Measurements from ENCODE around the gene ACVR1. TPM values are rescaled to one million over a fixed set of nuclear protein-coding genes. Genes with fewer than 3 reads are reported as not detected.

ACVR1 gene
- total RNA-seq: 10 to 100 TPM; 16.0 to 27.0 TPM

GRCh38 chr2:157876066-157876785 lies at the start of gene ACVR1:
TSS of gene ACVR1 (minus strand) at chr2:157876330. CDS start at chr2:157799493, 76,837 bp downstream.
- peak within 1 kb of the TSS; percentile 71 to 93 for H3K27ac Mint-ChIP-seq
- ATAC-seq (peak; percentile 91 to 93), DNase-seq (ENCODE audit: low spot score in 2 of 2) (peak; percentile 81 to 90)
- H3K36me3 Mint-ChIP-seq: peaks cover 11 to 26% of the 10 kb centered on the region in 2 donors
- H3K9me3 Mint-ChIP-seq: no peaks in the 10 kb centered on the region

DNA sequence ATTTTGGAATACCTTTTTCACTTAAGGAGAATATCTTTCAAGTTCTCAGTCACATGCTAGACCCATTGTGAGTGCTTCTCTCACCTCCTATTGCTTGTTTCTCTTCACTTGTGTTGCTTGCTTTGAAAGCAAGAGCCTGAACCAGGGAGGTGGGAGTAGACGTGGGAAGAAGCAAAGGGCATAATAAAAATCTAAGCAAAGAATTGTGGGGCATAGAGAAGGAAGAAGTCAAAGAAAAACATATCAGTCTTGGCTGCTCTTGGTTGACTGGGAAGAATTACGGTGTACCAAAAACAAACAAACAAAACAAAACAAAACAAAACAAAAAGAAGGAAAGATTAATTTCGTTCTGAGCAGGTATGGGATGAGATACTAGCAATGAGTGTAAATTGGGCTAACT lies 48.9 kb upstream of the ACVR1 start:
- Mint-ChIP-seq H3K27ac (no peak overlapping the region), H3K36me3 (no peaks in the 10 kb centered on the region), H3K9me3 (no peaks in the 10 kb centered on the region)
- no peak for ATAC-seq
- DNase-seq (ENCODE audit: low spot score in 2 of 2): no peak

- no peaks in the 10 kb centered on the region for H3K36me3 Mint-ChIP-seq
- H3K27ac Mint-ChIP-seq: no peak overlapping the region
- DNase-seq (ENCODE audit: low spot score in 2 of 2) (no peak), ATAC-seq (no peak)
- no peaks in the 10 kb centered on the region for H3K9me3 Mint-ChIP-seq
Observed at GRCh38 chr2:157923598-157924217, 47.6 kb upstream of the ACVR1 start.

DNA sequence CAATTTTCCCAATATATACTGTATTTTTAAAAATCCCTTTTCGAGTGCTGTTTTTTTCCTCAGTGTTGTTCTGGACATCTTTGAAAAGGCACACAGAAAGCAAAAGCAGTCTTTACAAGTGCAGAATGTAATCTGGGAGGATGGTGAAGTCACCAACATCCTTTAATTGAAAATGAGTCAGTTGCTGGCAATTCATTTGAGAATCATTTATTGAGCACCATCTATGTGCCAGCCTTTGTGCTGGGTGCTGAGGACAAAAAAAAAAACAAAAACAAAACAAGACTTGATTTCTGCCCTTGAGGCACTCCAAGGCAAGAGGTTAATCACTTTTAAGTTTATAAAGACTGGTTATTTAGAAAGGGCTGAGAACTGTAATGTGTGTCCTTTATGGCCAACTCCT lies 46.7 kb upstream of the ACVR1 start:
- Mint-ChIP-seq H3K9me3 (no peaks in the 10 kb centered on the region), H3K36me3 (no peaks in the 10 kb centered on the region), H3K27ac (no peak overlapping the region)
- no peak for DNase-seq (ENCODE audit: low spot score in 2 of 2)
- peak in 1 of 2 donors; percentile 78 for ATAC-seq

GRCh38 chr2:157922336-157922735 lies 46.2 kb upstream of the ACVR1 start:
- Mint-ChIP-seq H3K36me3 (no peaks in the 10 kb centered on the region), H3K27ac (no peak overlapping the region), H3K9me3 (no peaks in the 10 kb centered on the region)
- ATAC-seq: peak in 1 of 2 donors; percentile 50
- no peak for DNase-seq (ENCODE audit: low spot score in 2 of 2)

DNA sequence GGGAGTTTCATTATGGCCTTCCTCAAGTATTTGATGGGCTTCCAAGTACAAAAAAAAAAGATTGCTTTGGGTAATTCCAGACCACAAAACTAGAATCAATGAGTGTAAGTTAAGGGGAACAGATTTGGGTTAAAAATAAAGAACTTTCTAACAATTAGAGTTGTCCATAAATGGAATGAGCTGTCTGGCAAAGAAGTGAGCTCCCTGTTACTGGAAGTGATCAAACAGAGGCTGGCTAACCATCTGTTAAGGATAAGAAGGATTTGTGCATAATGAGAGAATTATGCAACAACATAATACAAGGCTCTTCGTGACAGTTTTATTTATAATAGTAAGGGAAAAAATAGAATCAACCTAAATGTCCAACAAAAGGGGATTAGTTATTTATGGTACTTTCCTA lies 44.6 kb upstream of the ACVR1 start:
- no peak overlapping the region for H3K27ac Mint-ChIP-seq
- H3K9me3 Mint-ChIP-seq: no peaks in the 10 kb centered on the region
- DNase-seq (ENCODE audit: low spot score in 2 of 2) (no peak), ATAC-seq (no peak)
- no peaks in the 10 kb centered on the region for H3K36me3 Mint-ChIP-seq

DNA sequence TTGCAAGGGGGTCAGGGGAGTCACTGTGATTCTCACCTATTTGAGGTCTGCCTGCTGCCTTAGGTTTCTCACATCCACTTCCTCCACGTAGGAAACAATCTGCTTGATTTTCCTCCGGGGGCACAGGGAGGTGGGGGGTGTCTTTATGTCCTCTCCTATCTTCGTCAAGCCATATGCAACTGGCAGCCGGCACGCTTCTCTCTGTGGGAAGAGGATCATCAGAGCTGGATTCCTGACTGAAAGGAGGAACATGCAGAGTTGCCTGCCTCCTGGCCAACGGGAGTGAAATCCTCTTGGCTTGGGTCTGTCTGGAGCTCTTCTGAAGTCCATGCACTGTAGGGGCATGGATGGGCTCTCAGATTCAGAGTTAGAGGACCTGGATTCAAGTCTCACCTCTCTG lies 43.1 kb upstream of the ACVR1 start:
- Mint-ChIP-seq H3K27ac (no peak overlapping the region), H3K9me3 (no peaks in the 10 kb centered on the region), H3K36me3 (no peaks in the 10 kb centered on the region)
- ATAC-seq: no peak
- DNase-seq (ENCODE audit: low spot score in 2 of 2): no peak

- no peak for DNase-seq (ENCODE audit: low spot score in 2 of 2)
- no peak for ATAC-seq
- Mint-ChIP-seq H3K27ac (no peak overlapping the region), H3K9me3 (no peaks in the 10 kb centered on the region), H3K36me3 (no peaks in the 10 kb centered on the region)
Observed at GRCh38 chr2:157918319-157918718, 42.2 kb upstream of the ACVR1 start.

GRCh38 chr2:157911750-157912149 lies 35.6 kb upstream of the ACVR1 start:
- no peak overlapping the region for H3K27ac Mint-ChIP-seq
- ATAC-seq (no peak), DNase-seq (ENCODE audit: low spot score in 2 of 2) (no peak)
- no peaks in the 10 kb centered on the region for H3K9me3 Mint-ChIP-seq
- no peaks in the 10 kb centered on the region for H3K36me3 Mint-ChIP-seq

- ATAC-seq (no peak), DNase-seq (ENCODE audit: low spot score in 2 of 2) (no peak)
- Mint-ChIP-seq H3K36me3 (no peaks in the 10 kb centered on the region), H3K27ac (no peak overlapping the region), H3K9me3 (peaks cover 0 to 3% of the 10 kb centered on the region in 2 donors)
Observed at GRCh38 chr2:157911246-157911645, 35.1 kb upstream of the ACVR1 start.

- Mint-ChIP-seq H3K36me3 (no peaks in the 10 kb centered on the region), H3K9me3 (peaks cover 0 to 3% of the 10 kb centered on the region in 2 donors)
- no peak for ATAC-seq
Observed at GRCh38 chr2:157905092-157905491, 29.0 kb upstream of the ACVR1 start.

GRCh38 chr2:157903626-157904025 lies 27.5 kb upstream of the ACVR1 start:
- Mint-ChIP-seq H3K27ac (no peak overlapping the region), H3K36me3 (no peaks in the 10 kb centered on the region), H3K9me3 (peaks cover 0 to 3% of the 10 kb centered on the region in 2 donors)
- no peak for DNase-seq (ENCODE audit: low spot score in 2 of 2)
- ATAC-seq: no peak

More at GRCh38 chr2:157905092-157905491, 29.0 kb upstream of the ACVR1 start:
- no peak overlapping the region for H3K27ac Mint-ChIP-seq
- no peak for DNase-seq (ENCODE audit: low spot score in 2 of 2)

DNA sequence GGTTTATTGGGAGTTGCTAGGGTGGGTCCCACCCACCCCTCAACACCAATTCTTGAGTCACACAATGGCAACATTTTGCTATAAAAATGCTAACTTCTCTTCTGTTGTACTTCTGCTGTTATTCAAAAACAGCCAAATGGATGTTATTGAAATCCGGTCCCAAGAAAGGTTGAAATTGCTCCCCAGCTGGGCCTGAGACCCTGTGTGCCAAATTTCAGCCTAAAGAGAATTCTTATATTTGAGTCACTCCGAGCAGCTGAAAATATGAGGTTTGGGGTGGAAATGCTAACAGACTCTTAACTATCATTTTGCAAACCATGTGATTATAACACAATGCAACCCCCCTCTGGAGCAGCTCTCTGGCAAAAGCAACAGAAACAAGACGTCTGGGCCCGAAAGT lies 27.0 kb upstream of the ACVR1 start:
- Mint-ChIP-seq H3K27ac (peak overlapping the region in 1 of 2 donors; percentile 50), H3K9me3 (peaks cover 0 to 3% of the 10 kb centered on the region in 2 donors), H3K36me3 (no peaks in the 10 kb centered on the region)
- no peak for ATAC-seq
- no peak for DNase-seq (ENCODE audit: low spot score in 2 of 2)

GRCh38 chr2:157902692-157903091 lies 26.6 kb upstream of the ACVR1 start:
- Mint-ChIP-seq H3K36me3 (no peaks in the 10 kb centered on the region), H3K9me3 (peaks cover 0 to 6% of the 10 kb centered on the region in 2 donors), H3K27ac (peak overlapping the region in 1 of 2 donors; percentile 50)
- DNase-seq (ENCODE audit: low spot score in 2 of 2): no peak
- no peak for ATAC-seq

- Mint-ChIP-seq H3K9me3 (peaks cover 0 to 4% of the 10 kb centered on the region in 2 donors), H3K36me3 (no peaks in the 10 kb centered on the region), H3K27ac (peak overlapping the region in 1 of 2 donors; percentile 21)
- ATAC-seq (no peak), DNase-seq (ENCODE audit: low spot score in 2 of 2) (no peak)
Observed at GRCh38 chr2:157901325-157901724, 25.2 kb upstream of the ACVR1 start.

GRCh38 chr2:157900684-157901083 lies 24.6 kb upstream of the ACVR1 start:
- ATAC-seq (no peak), DNase-seq (ENCODE audit: low spot score in 2 of 2) (no peak)
- H3K36me3 Mint-ChIP-seq: no peaks in the 10 kb centered on the region
- H3K27ac Mint-ChIP-seq: peak overlapping the region; percentile 97 to 100
- H3K9me3 Mint-ChIP-seq: peaks cover 0 to 4% of the 10 kb centered on the region in 2 donors

DNA sequence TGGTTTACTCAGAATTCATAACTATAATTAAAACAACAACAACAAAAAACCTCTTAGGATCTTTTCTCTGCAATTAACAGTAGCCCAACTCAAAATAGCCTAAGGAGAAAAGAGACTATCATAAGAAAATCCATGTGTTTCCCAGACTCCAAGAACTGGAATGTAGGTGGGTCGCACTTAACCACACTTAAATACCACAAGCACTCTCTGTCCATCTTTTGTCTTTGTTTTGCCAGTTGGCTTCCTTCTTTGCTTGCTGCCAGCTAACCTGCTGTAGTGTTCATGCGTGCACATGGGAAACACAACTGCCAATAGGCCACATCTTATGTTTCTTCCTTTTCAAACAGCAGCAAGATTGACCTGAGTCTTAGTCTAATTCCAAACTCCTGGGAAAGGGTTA lies 24.1 kb upstream of the ACVR1 start:
- DNase-seq (ENCODE audit: low spot score in 2 of 2) (no peak), ATAC-seq (no peak)
- Mint-ChIP-seq H3K27ac (peak overlapping the region; percentile 97 to 100), H3K36me3 (no peaks in the 10 kb centered on the region), H3K9me3 (peaks cover 0 to 4% of the 10 kb centered on the region in 2 donors)
